ENCODE results near the gene SH2D7. TPM values are rescaled to one million over a fixed set of nuclear protein-coding genes. Genes with fewer than 3 reads are reported as not detected.

The SH2D7 gene
- total RNA-seq, 2 experiments from 2014 or later: not detected

DNA sequence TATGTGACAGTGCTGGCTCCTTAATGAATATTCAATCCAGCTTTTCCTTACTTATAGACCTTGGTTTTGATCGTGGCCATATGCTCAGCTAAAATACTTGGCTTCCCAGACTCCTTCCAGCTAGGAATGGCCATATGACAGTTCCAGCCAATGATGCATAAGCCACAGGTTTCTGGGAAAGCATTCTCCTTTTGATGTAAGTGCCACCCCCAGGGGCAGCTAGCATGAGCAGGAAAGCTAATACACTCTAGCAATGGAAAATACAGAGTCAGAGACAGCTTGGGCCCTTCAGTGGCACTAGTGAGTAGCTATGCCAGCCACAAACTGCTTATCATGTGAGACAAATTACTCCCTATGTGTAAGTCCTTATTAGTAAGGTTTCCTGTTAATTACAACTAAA, 41.5 kb upstream of the SH2D7 start:
- Mint-ChIP-seq H3K9me3 (no peaks in the 10 kb centered on the region), H3K4me1 (ENCODE audit: low read depth) (peaks cover 95% of the 10 kb centered on the region), H3K4me3 (no peak overlapping the region), H3K36me3 (ENCODE audit: low read depth) (peaks cover 38% of the 10 kb centered on the region), H3K27ac (peak overlapping the region; percentile 95), H3K27me3 (no peaks in the 10 kb centered on the region)
- DNase-seq (peak; percentile 68), ATAC-seq (peak; percentile 24)
- TF ChIP-seq, protein P1, sequence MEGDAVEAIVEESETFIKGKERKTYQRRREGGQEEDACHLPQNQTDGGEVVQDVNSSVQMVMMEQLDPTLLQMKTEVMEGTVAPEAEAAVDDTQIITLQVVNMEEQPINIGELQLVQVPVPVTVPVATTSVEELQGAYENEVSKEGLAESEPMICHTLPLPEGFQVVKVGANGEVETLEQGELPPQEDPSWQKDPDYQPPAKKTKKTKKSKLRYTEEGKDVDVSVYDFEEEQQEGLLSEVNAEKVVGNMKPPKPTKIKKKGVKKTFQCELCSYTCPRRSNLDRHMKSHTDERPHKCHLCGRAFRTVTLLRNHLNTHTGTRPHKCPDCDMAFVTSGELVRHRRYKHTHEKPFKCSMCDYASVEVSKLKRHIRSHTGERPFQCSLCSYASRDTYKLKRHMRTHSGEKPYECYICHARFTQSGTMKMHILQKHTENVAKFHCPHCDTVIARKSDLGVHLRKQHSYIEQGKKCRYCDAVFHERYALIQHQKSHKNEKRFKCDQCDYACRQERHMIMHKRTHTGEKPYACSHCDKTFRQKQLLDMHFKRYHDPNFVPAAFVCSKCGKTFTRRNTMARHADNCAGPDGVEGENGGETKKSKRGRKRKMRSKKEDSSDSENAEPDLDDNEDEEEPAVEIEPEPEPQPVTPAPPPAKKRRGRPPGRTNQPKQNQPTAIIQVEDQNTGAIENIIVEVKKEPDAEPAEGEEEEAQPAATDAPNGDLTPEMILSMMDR (IDR thresholded peaks at IDR 0.05): no peak
- POLR2A ChIA-PET: interaction anchor here (1.0 to 3.5 kb wide), 5 partner anchors 11 to 28 kb away, joined by 3 to 29 read pairs (median 4); no protein-coding TSS in a partner anchor
- intact Hi-C loops (cut with micrococcal nuclease): no loop called here
- CTCF ChIA-PET: interaction anchor here (1.5 to 8.3 kb wide), 8 partner anchors 8 to 91 kb away, joined by 6 to 83 read pairs (median 8); no protein-coding TSS in a partner anchor

DNA sequence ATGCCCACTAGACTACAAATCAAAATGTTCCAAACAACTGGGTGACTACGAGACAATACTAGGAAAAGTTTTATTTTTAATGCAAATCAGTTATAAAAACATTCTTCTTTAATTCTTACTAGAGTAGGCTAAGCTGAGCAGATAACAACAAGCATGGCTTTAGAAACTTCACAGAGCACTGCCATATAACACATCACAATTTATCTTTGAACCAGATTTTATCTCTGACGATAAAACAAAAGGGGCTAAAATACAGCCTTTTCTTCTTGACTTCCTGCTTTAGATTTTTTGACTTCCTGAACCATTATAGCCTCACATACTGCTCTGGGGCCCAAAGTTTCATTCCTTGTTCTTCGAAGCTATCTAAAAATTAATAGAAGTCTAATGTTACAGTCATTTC, 40.8 kb upstream of the SH2D7 start:
- Mint-ChIP-seq H3K9me3 (no peaks in the 10 kb centered on the region), H3K27me3 (no peaks in the 10 kb centered on the region), H3K36me3 (ENCODE audit: low read depth) (peaks cover 38% of the 10 kb centered on the region), H3K27ac (peak overlapping the region; percentile 87), H3K4me3 (no peak overlapping the region), H3K4me1 (ENCODE audit: low read depth) (peaks cover 96% of the 10 kb centered on the region)
- TF ChIP-seq, protein P1 (IDR thresholded peaks at IDR 0.05): no peak
- CTCF ChIA-PET: interaction anchor here (1.2 to 8.3 kb wide), 8 partner anchors 9 to 85 kb away, joined by 4 to 83 read pairs (median 8); no protein-coding TSS in a partner anchor
- no peak for DNase-seq
- ATAC-seq: no peak
- intact Hi-C loops (cut with micrococcal nuclease): no loop called here
- POLR2A ChIA-PET: interaction anchor here (0.7 to 3.5 kb wide), 10 partner anchors 9 to 52 kb away, joined by 3 to 29 read pairs (median 4); no protein-coding TSS in a partner anchor

DNA sequence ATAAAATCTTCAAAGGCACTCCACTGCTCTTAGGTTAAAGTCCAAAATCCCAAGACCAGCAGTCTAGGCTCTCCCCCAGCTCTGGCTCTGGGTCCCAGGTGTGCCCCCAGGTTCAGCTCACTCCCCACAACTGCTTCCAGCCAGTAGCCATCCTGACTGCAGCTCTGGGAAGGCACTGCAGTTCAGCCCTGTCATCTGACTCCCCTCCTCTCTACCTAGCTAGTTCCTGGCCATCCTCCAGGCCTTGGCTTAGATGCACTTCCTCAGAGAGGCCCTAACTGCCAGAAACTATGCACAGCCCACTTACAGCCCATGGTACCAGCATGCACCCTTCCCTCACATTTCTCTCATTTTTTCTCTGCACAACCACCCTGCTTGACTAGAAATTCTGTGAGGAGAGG, 40.4 kb upstream of the SH2D7 start:
- POLR2A ChIA-PET: interaction anchor here (0.7 to 3.5 kb wide), 10 partner anchors 8 to 51 kb away, joined by 3 to 29 read pairs (median 4); no protein-coding TSS in a partner anchor
- peaks cover 34% of the 10 kb centered on the region for H3K36me3 Mint-ChIP-seq (ENCODE audit: low read depth)
- no peak overlapping the region for H3K4me3 Mint-ChIP-seq
- H3K27ac Mint-ChIP-seq: peak overlapping the region; percentile 87
- ATAC-seq (no peak), DNase-seq (no peak)
- CTCF ChIA-PET: interaction anchor here (1.0 to 8.3 kb wide), 8 partner anchors 9 to 56 kb away, joined by 4 to 83 read pairs (median 6); no protein-coding TSS in a partner anchor
- no peaks in the 10 kb centered on the region for H3K27me3 Mint-ChIP-seq
- no peaks in the 10 kb centered on the region for H3K9me3 Mint-ChIP-seq
- peaks cover 96% of the 10 kb centered on the region for H3K4me1 Mint-ChIP-seq (ENCODE audit: low read depth)
- TF ChIP-seq, protein P1 (IDR thresholded peaks at IDR 0.05): no peak
- intact Hi-C loops (cut with micrococcal nuclease): no loop called here

GRCh38 chr15:78052545-78052944, 39.8 kb upstream of the SH2D7 start:
- Mint-ChIP-seq H3K27ac (peak overlapping the region; percentile 87), H3K4me1 (ENCODE audit: low read depth) (peaks cover 95% of the 10 kb centered on the region), H3K27me3 (no peaks in the 10 kb centered on the region), H3K36me3 (ENCODE audit: low read depth) (peaks cover 29% of the 10 kb centered on the region), H3K9me3 (no peaks in the 10 kb centered on the region), H3K4me3 (no peak overlapping the region)
- intact Hi-C loops (cut with micrococcal nuclease): no loop called here
- no peak for ATAC-seq
- TF ChIP-seq, protein P1 (IDR thresholded peaks at IDR 0.05): no peak
- ChIA-PET CTCF (interaction anchor here (1.0 to 8.3 kb wide), 7 partner anchors 8 to 56 kb away, joined by 4 to 83 read pairs (median 5); no protein-coding TSS in a partner anchor), POLR2A (interaction anchor here (1.2 to 3.0 kb wide), 6 partner anchors 10 to 51 kb away, joined by 3 to 14 read pairs (median 6); no protein-coding TSS in a partner anchor)
- DNase-seq: no peak

DNA sequence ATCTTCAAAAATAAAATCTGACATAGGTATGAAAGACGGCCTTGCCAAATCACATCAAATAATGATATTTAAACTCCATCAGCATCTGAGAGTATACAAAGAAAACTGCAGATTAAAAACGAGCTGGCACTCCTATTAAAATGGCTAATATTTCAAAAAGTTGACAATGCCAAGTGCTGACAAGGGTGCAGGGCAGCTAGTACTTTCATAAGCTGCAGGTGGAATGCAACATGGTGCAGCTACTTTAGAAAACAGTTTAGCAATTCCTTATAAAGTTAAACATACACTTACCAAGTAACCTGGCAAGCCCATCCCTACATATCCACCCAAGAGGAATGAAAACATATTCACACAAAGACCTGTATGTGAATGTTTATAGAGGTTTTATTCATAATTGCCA, 37.8 kb upstream of the SH2D7 start:
- no peak for DNase-seq
- no peak for ATAC-seq
- Mint-ChIP-seq H3K36me3 (ENCODE audit: low read depth) (peaks cover 23% of the 10 kb centered on the region), H3K4me1 (ENCODE audit: low read depth) (peaks cover 95% of the 10 kb centered on the region), H3K27me3 (no peaks in the 10 kb centered on the region), H3K9me3 (no peaks in the 10 kb centered on the region), H3K4me3 (no peak overlapping the region), H3K27ac (no peak overlapping the region)
- TF ChIP-seq, protein P1 (IDR thresholded peaks at IDR 0.05): no peak
- ChIA-PET POLR2A (interaction anchor here (1.3 to 1.6 kb wide), 2 partner anchors 11 to 20 kb away, joined by 5 to 6 read pairs; no protein-coding TSS in a partner anchor), CTCF (interaction anchor here (1.1 to 8.3 kb wide), 2 partner anchors 15 to 19 kb away, joined by 3 to 83 read pairs; no protein-coding TSS in a partner anchor)
- intact Hi-C loops (cut with micrococcal nuclease): no loop called here
